ENCODE measurements around the gene WNT9B. TPM values are rescaled to one million over a fixed set of nuclear protein-coding genes. Genes with fewer than 3 reads are reported as not detected.

The WNT9B gene
- total and polyA plus RNA-seq, 2 donors (not counting 1 experiment from before 2014, with no cell fraction given) = not detected

DNA sequence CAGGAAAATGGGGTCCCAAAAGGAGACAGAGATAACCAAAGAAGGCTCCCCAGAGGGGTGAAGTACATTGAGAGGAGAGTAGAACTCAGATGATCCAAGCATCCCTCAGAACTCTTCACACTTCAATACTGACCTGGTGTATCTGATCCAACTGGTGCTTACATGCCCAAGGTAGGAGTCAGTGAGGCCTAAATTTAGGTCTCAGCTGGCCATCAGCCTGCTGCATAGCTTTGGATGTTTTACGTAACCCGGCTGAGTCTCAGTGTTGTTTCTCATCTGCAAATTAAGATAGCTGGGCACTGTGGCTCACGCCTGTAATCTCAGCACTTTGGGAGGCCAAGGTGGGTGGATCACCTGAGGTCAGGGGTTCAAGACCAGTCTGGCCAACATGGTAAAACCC is 59.9 kb downstream of the WNT9B start:
- H3K4me3 ChIP-seq (replicated peaks in 1 of 4; ENCODE audit: control extremely low read depth in 1 of 4, insufficient read depth in 1 of 4, low read depth in 3 of 4, low read length in 4 of 4) = no peak overlapping the region
- H3K27me3 ChIP-seq (ENCODE audit: control insufficient read depth, insufficient read depth, low read length) = peaks cover 14% of the 10 kb centered on the region
- TF ChIP-seq, protein P1, sequence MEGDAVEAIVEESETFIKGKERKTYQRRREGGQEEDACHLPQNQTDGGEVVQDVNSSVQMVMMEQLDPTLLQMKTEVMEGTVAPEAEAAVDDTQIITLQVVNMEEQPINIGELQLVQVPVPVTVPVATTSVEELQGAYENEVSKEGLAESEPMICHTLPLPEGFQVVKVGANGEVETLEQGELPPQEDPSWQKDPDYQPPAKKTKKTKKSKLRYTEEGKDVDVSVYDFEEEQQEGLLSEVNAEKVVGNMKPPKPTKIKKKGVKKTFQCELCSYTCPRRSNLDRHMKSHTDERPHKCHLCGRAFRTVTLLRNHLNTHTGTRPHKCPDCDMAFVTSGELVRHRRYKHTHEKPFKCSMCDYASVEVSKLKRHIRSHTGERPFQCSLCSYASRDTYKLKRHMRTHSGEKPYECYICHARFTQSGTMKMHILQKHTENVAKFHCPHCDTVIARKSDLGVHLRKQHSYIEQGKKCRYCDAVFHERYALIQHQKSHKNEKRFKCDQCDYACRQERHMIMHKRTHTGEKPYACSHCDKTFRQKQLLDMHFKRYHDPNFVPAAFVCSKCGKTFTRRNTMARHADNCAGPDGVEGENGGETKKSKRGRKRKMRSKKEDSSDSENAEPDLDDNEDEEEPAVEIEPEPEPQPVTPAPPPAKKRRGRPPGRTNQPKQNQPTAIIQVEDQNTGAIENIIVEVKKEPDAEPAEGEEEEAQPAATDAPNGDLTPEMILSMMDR (conservative IDR thresholded peaks at IDR 0.05 in 1 of 2, IDR thresholded peaks at IDR 0.05 in 1 of 2; ENCODE audit: low read depth in 1 of 2, low read length in 2 of 2) = no peak
- TF ChIP-seq EZH2 (IDR thresholded peaks at IDR 0.05; ENCODE audit: low read length, missing control alignments) = no peak
- H3K4me1 ChIP-seq (ENCODE audit: control insufficient read depth, extremely low read depth, insufficient read depth, low read length) = no peaks in the 10 kb centered on the region
- H3K36me3 ChIP-seq (ENCODE audit: control insufficient read depth, insufficient read depth, low read length) = no peaks in the 10 kb centered on the region
- no peaks in the 10 kb centered on the region for H4K20me1 ChIP-seq (ENCODE audit: control insufficient read depth, extremely low read depth, insufficient read depth, low read length)
- no peak for DNase-seq (ENCODE audit: low read depth in 2 of 2)
- H3K27ac ChIP-seq (ENCODE audit: insufficient read depth, low read length) = no peak overlapping the region
- H3K9me3 ChIP-seq (ENCODE audit: control insufficient read depth, insufficient read depth, low read depth, low read length) = no peaks in the 10 kb centered on the region
- no peaks in the 10 kb centered on the region for H3K79me2 ChIP-seq (ENCODE audit: control insufficient read depth, insufficient read depth, low read length)
- H2AFZ ChIP-seq (ENCODE audit: low read length) = no peak overlapping the region
- H3K9ac ChIP-seq (ENCODE audit: insufficient read depth, low read length) = no peak overlapping the region
- no peak overlapping the region for H3K4me2 ChIP-seq (ENCODE audit: extremely low read depth, insufficient read depth, low read length)

- Histone ChIP-seq H3K4me2 (ENCODE audit: extremely low read depth, insufficient read depth, low read length) (no peak overlapping the region), H3K27ac (ENCODE audit: insufficient read depth, low read length) (no peak overlapping the region), H3K27me3 (ENCODE audit: control insufficient read depth, insufficient read depth, low read length) (peaks cover 6% of the 10 kb centered on the region), H2AFZ (ENCODE audit: low read length) (no peak overlapping the region), H4K20me1 (ENCODE audit: control insufficient read depth, extremely low read depth, insufficient read depth, low read length) (no peaks in the 10 kb centered on the region), H3K9me3 (ENCODE audit: control insufficient read depth, insufficient read depth, low read depth, low read length) (no peaks in the 10 kb centered on the region), H3K4me1 (ENCODE audit: control insufficient read depth, extremely low read depth, insufficient read depth, low read length) (no peaks in the 10 kb centered on the region), H3K4me3 (replicated peaks in 1 of 4; ENCODE audit: control extremely low read depth in 1 of 4, insufficient read depth in 1 of 4, low read depth in 3 of 4, low read length in 4 of 4) (no peak overlapping the region), H3K36me3 (ENCODE audit: control insufficient read depth, insufficient read depth, low read length) (no peaks in the 10 kb centered on the region), H3K9ac (ENCODE audit: insufficient read depth, low read length) (no peak overlapping the region), H3K79me2 (ENCODE audit: control insufficient read depth, insufficient read depth, low read length) (no peaks in the 10 kb centered on the region)
- DNase-seq (ENCODE audit: low read depth in 2 of 2) = no peak
- TF ChIP-seq EZH2 (IDR thresholded peaks at IDR 0.05; ENCODE audit: low read length, missing control alignments) = no peak
- TF ChIP-seq, protein P1 (conservative IDR thresholded peaks at IDR 0.05 in 1 of 2, IDR thresholded peaks at IDR 0.05 in 1 of 2; ENCODE audit: low read depth in 1 of 2, low read length in 2 of 2) = no peak
These were observed 64.2 kb downstream of the WNT9B start for GRCh38 chr17:46915596-46915995.

GRCh38 chr17:46916211-46916610 is 64.8 kb downstream of the WNT9B start:
- peak in 1 of 2 donors; percentile 36 for DNase-seq (ENCODE audit: low read depth in 2 of 2)
- TF ChIP-seq, protein P1 (conservative IDR thresholded peaks at IDR 0.05 in 1 of 2, IDR thresholded peaks at IDR 0.05 in 1 of 2; ENCODE audit: low read depth in 1 of 2, low read length in 2 of 2) = no peak
- TF ChIP-seq EZH2 (IDR thresholded peaks at IDR 0.05; ENCODE audit: low read length, missing control alignments) = no peak

More at GRCh38 chr17:46916211-46916610, 64.8 kb downstream of the WNT9B start:
- Histone ChIP-seq H2AFZ (ENCODE audit: low read length) (no peak overlapping the region), H3K9ac (ENCODE audit: insufficient read depth, low read length) (no peak overlapping the region), H3K4me2 (ENCODE audit: extremely low read depth, insufficient read depth, low read length) (no peak overlapping the region), H3K79me2 (ENCODE audit: control insufficient read depth, insufficient read depth, low read length) (no peaks in the 10 kb centered on the region), H3K4me3 (replicated peaks in 1 of 4; ENCODE audit: control extremely low read depth in 1 of 4, insufficient read depth in 1 of 4, low read depth in 3 of 4, low read length in 4 of 4) (no peak overlapping the region), H4K20me1 (ENCODE audit: control insufficient read depth, extremely low read depth, insufficient read depth, low read length) (no peaks in the 10 kb centered on the region), H3K4me1 (ENCODE audit: control insufficient read depth, extremely low read depth, insufficient read depth, low read length) (no peaks in the 10 kb centered on the region), H3K36me3 (ENCODE audit: control insufficient read depth, insufficient read depth, low read length) (no peaks in the 10 kb centered on the region), H3K27me3 (ENCODE audit: control insufficient read depth, insufficient read depth, low read length) (peaks cover 3% of the 10 kb centered on the region), H3K9me3 (ENCODE audit: control insufficient read depth, insufficient read depth, low read depth, low read length) (no peaks in the 10 kb centered on the region), H3K27ac (ENCODE audit: insufficient read depth, low read length) (no peak overlapping the region)
